HepG2 (cell line): Measurements from ENCODE around the gene RNU4-1. TPM values are rescaled to one million over a fixed set of nuclear protein-coding genes. Genes with fewer than 3 reads are reported as not detected.

ENCODE experiments used
- ATAC-seq: fragments of 200-7000 bp; cut with Tn5 transposase; 3 replicates; pipeline ENCODE4 v1.9.1; 2020; ENCODE audit warnings: mild to moderate bottlenecking, moderate library complexity
- BruUV-seq: library from RNA; stranded (reverse); fragments of 400-500 nt; replicated peaks from 2 replicates; lab custom pipeline; 2021; lab: Mats Ljungman, UMichigan
- CTCF ChIA-PET: fragments of 300-600 bp; formaldehyde crosslinking; extraction: SDS; loops from one replicate; lab custom pipeline; 2021; ENCODE audit warnings: low total read pairs, inconsistent platforms, low intra/inter-chr PET ratio; lab: Yijun Ruan, JAX
- POLR2A ChIA-PET: fragments of 350-600 bp; sonication (Branson Sonifier 250); formaldehyde crosslinking; loops from one replicate; lab custom pipeline; 2020; ENCODE audit warnings: antibody characterized with exemption, inconsistent platforms; lab: Yijun Ruan, JAX
- DNase-seq: peaks from one replicate; pipeline ENCODE4 v3.0.0-alpha.2; 2015; ENCODE audit warnings: low spot score
- FAIRE-seq: peaks from 3 replicates; lab custom pipeline; 2011; peaks lifted over from hg19 to GRCh38; lab: Jason Lieb, UNC
- H2AFZ ChIP-seq: one replicate; pipeline ENCODE4 v1.6.1; 2011; ENCODE audit warnings: low read length, inconsistent platforms
- H3K27ac ChIP-seq: fragments of 300-600 bp; 3 replicates; pipeline ENCODE4 v1.8.0; 2011; ENCODE audit warnings: mixed run types, mild to moderate bottlenecking, mixed read lengths, low read length, inconsistent platforms; ENCODE audit not compliant: insufficient read depth; ENCODE audit errors: extremely low read length
- H3K27me3 ChIP-seq, 2 experiments: fragments of 200-600 bp in 1 of 2; 2 replicates in 1 of 2; 3 replicates in 1 of 2; pipeline versions ENCODE4 v1.6.0 to v1.8.0; 2011; ENCODE audit warnings: low read length in 2 of 2, mild to moderate bottlenecking in 2 of 2, moderate library complexity in 2 of 2, inconsistent platforms in 1 of 2; ENCODE audit not compliant: insufficient read depth in 2 of 2, control insufficient read depth in 1 of 2
- H3K36me3 ChIP-seq, 2 experiments: fragments of 200-600 bp in 1 of 2; replicated peaks in 1 of 2; 2 replicates in 1 of 2; 3 replicates in 1 of 2; pipeline versions ENCODE4 v1.5.1 to v1.8.0; 2011; ENCODE audit warnings: low read length in 2 of 2, inconsistent platforms in 1 of 2; ENCODE audit not compliant: insufficient read depth in 2 of 2, control insufficient read depth in 1 of 2
- H3K4me1 ChIP-seq: 2 replicates; pipeline ENCODE4 v1.5.1; 2012; ENCODE audit warnings: low read length, inconsistent platforms; ENCODE audit not compliant: insufficient read depth
- H3K4me2 ChIP-seq: 2 replicates; pipeline ENCODE4 v1.6.0; 2011; ENCODE audit warnings: low read depth, low read length, inconsistent platforms
- H3K4me3 ChIP-seq, 3 experiments: fragments of 200-600 bp in 1 of 3; sonication (generic), shearing (Covaris generic) in 1 of 3; replicated peaks in 1 of 3; 2 replicates each; pipeline ENCODE4 v1.5.1; 2011 to 2016; ENCODE audit warnings: low read length in 3 of 3, inconsistent platforms in 2 of 3, low read depth in 2 of 3, mild to moderate bottlenecking in 2 of 3, control low read depth in 1 of 3, mixed read lengths in 1 of 3; ENCODE audit not compliant: insufficient read depth in 1 of 3
- H3K79me2 ChIP-seq: one replicate; pipeline ENCODE4 v1.6.1; 2011; ENCODE audit warnings: low read length, inconsistent platforms; ENCODE audit not compliant: insufficient read depth
- H3K9ac ChIP-seq: 2 replicates; pipeline ENCODE4 v1.6.0; 2011; ENCODE audit warnings: mild to moderate bottlenecking, low read depth, low read length, inconsistent platforms; ENCODE audit not compliant: insufficient read depth
- H3K9me3 ChIP-seq: 2 replicates; pipeline ENCODE4 v1.5.1; 2012; ENCODE audit warnings: mild to moderate bottlenecking, low read length
- H4K20me1 ChIP-seq: 2 replicates; pipeline ENCODE4 v1.6.0; 2011; ENCODE audit warnings: inconsistent platforms, mild to moderate bottlenecking, low read length, moderate library complexity; ENCODE audit not compliant: insufficient read depth
- ADNP ChIP-seq: sonication (generic); formaldehyde crosslinking; IDR thresholded peaks from 2 replicates; pipeline ENCODE4 v1.4.0; 2020; ENCODE audit warnings: missing genetic modification reagents
- BORCS8-MEF2B ChIP-seq: sonication (generic); formaldehyde crosslinking; IDR thresholded peaks from 2 replicates; pipeline ENCODE4 v1.8.0; 2022; ENCODE audit warnings: mild to moderate bottlenecking, missing genetic modification reagents
- DR1 ChIP-seq: sonication (generic); formaldehyde crosslinking; IDR thresholded peaks from 2 replicates; pipeline ENCODE4 v1.8.0; 2021; ENCODE audit warnings: mild to moderate bottlenecking, missing genetic modification reagents, inconsistent platforms
- HDAC2 ChIP-seq: sonication (generic); formaldehyde crosslinking; IDR thresholded peaks from 2 replicates; pipeline ENCODE4 v1.4.0; 2020; ENCODE audit warnings: missing genetic modification reagents
- HOXA5 ChIP-seq: sonication (generic); formaldehyde crosslinking; IDR thresholded peaks from 2 replicates; pipeline ENCODE4 v1.4.0; 2020; ENCODE audit warnings: missing genetic modification reagents
- KLF9 ChIP-seq: IDR thresholded peaks from 2 replicates; pipeline ENCODE4 v1.6.1; 2016; ENCODE audit warnings: low read depth
- MAFK ChIP-seq, 2 experiments: IDR thresholded peaks in 1 of 2; conservative IDR thresholded peaks in 1 of 2; 2 replicates each; pipeline ENCODE4 v1.6.1; 2011; ENCODE audit warnings: improper control_type of control experiment in 2 of 2, low read length in 2 of 2
- MBNL3 ChIP-seq: fragments of 250-450 bp; sonication (Bioruptor Pico); conservative IDR thresholded peaks from 2 replicates; pipeline ENCODE4 v1.8.0; 2022; ENCODE audit warnings: mild to moderate bottlenecking, inconsistent platforms
- PHF20 ChIP-seq: sonication (generic); formaldehyde crosslinking; IDR thresholded peaks from 2 replicates; pipeline ENCODE4 v1.5.0; 2020; ENCODE audit warnings: mild to moderate bottlenecking, missing genetic modification reagents
- SOX5 ChIP-seq: IDR thresholded peaks from 2 replicates; pipeline ENCODE4 v1.6.1; 2016; ENCODE audit warnings: borderline replicate concordance
- STAT5B ChIP-seq: sonication (generic); formaldehyde crosslinking; IDR thresholded peaks from 2 replicates; pipeline ENCODE4 v1.4.0; 2020; ENCODE audit warnings: missing genetic modification reagents
- ZNF12 ChIP-seq: sonication (generic); formaldehyde crosslinking; IDR thresholded peaks from 2 replicates; pipeline ENCODE4 v1.5.0; 2020; ENCODE audit warnings: missing genetic modification reagents
- ZNF205 ChIP-seq: IDR thresholded peaks from 2 replicates; pipeline ENCODE4 v1.6.1; 2018; ENCODE audit warnings: missing biosample characterization, missing genetic modification reagents
- ZNF382 ChIP-seq: sonication (generic); formaldehyde crosslinking; IDR thresholded peaks from 2 replicates; pipeline ENCODE4 v1.5.0; 2020; ENCODE audit warnings: missing genetic modification reagents, mild to moderate bottlenecking, borderline replicate concordance
- ZNF746 ChIP-seq: sonication (generic); formaldehyde crosslinking; IDR thresholded peaks from 2 replicates; pipeline ENCODE4 v1.8.0; 2022; ENCODE audit warnings: mild to moderate bottlenecking, missing genetic modification reagents
- ZNF768 ChIP-seq: sonication (generic); formaldehyde crosslinking; IDR thresholded peaks from 2 replicates; pipeline ENCODE4 v1.4.0; 2020; ENCODE audit warnings: missing genetic modification reagents
- WGBS: methylation state at CpG from one replicate; pipeline ENCODE4 v1.1.6; 2017; ENCODE audit warnings: low lambda C conversion rate; 5-methylcytosine and 5-hydroxymethylcytosine counted together
- in situ Hi-C: cut with HindIII; loops from 2 replicates; pipeline ENCODE4 v1.10.0; 2017; ENCODE audit warnings: low pct_unique_long_range_greater_than_20kb; ENCODE audit not compliant: extremely low pct_ligation_motif_present
- intact Hi-C: fragments of 100-400 bp; cut with micrococcal nuclease; formaldehyde crosslinking; loops from one replicate; pipeline ENCODE4 v1.10.0; 2022; ENCODE audit not compliant: unreplicated experiment
- polyA plus RNA-seq, 8 experiments: library from polyadenylated mRNA; depleted of rRNA in 3 of 8; stranded (reverse) in 7 of 8; unstranded in 1 of 8; fragments of >200 nt; fragmentation: Illumina TruSeq in 4 of 8; extraction: Trizol in 4 of 8; gene quantifications; 2 replicates each; pipeline versions ENCODE4 v1.2.1 to v1.2.3, GENCODE V29; 2011 to 2016; ENCODE audit warnings: low read depth in 4 of 8, missing spikeins in 1 of 8, mixed read lengths in 1 of 8; ENCODE audit not compliant: insufficient read depth in 1 of 8
- total RNA-seq, 5 experiments: library from RNA; depleted of rRNA; stranded (reverse); fragments of >200 nt; fragmentation: Illumina TruSeq; extraction: Trizol; gene quantifications; 2 replicates each; pipeline ENCODE4 v1.2.3, GENCODE V29; 2016; ENCODE audit warnings: low read depth in 1 of 5
- TF ChIP-seq, protein P1 (sequence below): sonication (generic); formaldehyde crosslinking; IDR thresholded peaks from 2 replicates; pipeline ENCODE4 v1.5.1; 2020; ENCODE audit warnings: missing genetic modification reagents, mild to moderate bottlenecking, borderline replicate concordance
- TF ChIP-seq, protein P2 (sequence below): sonication (generic); formaldehyde crosslinking; IDR thresholded peaks from 2 replicates; pipeline ENCODE4 v1.4.0; 2020; ENCODE audit warnings: missing genetic modification reagents, borderline replicate concordance
- TF ChIP-seq, protein P3 (sequence below), 2 experiments: sonication (generic) in 1 of 2; formaldehyde crosslinking in 1 of 2; IDR thresholded peaks; 2 replicates each; pipeline versions ENCODE4 v1.4.0 to v1.6.1; 2018 to 2020; ENCODE audit warnings: missing genetic modification reagents in 2 of 2, borderline replicate concordance in 1 of 2, low read depth in 1 of 2, mild to moderate bottlenecking in 1 of 2, missing biosample characterization in 1 of 2
- TF ChIP-seq, protein P4 (sequence below): sonication (generic); formaldehyde crosslinking; IDR thresholded peaks from 2 replicates; pipeline ENCODE4 v1.4.0; 2020; ENCODE audit warnings: missing genetic modification reagents

The RNU4-1 gene
- total and polyA plus RNA-seq, 2 of the 13 experiments (the other 11 are each of a cell fraction or from before 2014, with no cell fraction given) = 7,407 TPM; not detected in 1

DNA sequence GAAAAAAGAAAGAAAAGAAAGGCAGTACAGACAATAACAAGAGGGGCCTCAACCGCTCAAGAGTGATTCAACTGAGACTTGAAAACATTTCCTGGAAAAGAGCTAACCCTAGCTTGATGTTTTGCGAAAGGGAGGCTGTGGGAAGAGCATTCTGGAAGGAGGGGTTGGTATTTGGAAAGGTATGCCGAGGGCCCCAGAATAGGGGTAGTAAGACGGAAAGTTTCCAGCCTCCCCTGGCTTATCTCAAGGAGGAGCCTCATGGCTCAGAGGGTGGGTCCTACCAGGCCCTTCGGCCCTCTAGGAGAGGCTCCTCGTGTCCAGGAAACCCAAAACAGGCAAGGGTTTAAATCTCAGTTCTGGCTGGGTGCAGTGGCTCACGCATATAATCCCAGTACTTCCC is 9.7 kb downstream of the RNU4-1 start:
- Histone ChIP-seq H3K27me3 (peaks cover 0 to 1% of the 10 kb centered on the region in 2 experiments; a peak in 3 of 5 replicates), H3K4me2 (no peak overlapping the region), H4K20me1 (no peaks in the 10 kb centered on the region), H3K79me2 (no peaks in the 10 kb centered on the region), H3K9ac (no peak overlapping the region), H3K4me3 (no peak overlapping the region), H3K36me3 (no peaks in the 10 kb centered on the region), H3K4me1 (0 out of 2 replicates have a peak, but pooled peaks cover 5% of the 10 kb centered on the region), H3K9me3 (no peaks in the 10 kb centered on the region), H3K27ac (no peak overlapping the region), H2AFZ (no peak overlapping the region)
- intact Hi-C loops = no loop called here
- WGBS = 27% methylated on average over 7 of the region's 7 CpGs
- no peak for TF ChIP-seq ZNF205 (CRISPR knock-in tag)
- no peak for TF ChIP-seq BORCS8-MEF2B
- TF ChIP-seq, protein P1, sequence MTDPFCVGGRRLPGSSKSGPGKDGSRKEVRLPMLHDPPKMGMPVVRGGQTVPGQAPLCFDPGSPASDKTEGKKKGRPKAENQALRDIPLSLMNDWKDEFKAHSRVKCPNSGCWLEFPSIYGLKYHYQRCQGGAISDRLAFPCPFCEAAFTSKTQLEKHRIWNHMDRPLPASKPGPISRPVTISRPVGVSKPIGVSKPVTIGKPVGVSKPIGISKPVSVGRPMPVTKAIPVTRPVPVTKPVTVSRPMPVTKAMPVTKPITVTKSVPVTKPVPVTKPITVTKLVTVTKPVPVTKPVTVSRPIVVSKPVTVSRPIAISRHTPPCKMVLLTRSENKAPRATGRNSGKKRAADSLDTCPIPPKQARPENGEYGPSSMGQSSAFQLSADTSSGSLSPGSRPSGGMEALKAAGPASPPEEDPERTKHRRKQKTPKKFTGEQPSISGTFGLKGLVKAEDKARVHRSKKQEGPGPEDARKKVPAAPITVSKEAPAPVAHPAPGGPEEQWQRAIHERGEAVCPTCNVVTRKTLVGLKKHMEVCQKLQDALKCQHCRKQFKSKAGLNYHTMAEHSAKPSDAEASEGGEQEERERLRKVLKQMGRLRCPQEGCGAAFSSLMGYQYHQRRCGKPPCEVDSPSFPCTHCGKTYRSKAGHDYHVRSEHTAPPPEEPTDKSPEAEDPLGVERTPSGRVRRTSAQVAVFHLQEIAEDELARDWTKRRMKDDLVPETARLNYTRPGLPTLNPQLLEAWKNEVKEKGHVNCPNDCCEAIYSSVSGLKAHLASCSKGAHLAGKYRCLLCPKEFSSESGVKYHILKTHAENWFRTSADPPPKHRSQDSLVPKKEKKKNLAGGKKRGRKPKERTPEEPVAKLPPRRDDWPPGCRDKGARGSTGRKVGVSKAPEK (CRISPR knock-in tag) = no peak
- no peak for TF ChIP-seq ZNF768 (CRISPR knock-in tag)
- TF ChIP-seq HDAC2 (CRISPR knock-in tag) = no peak
- TF ChIP-seq DR1 = no peak
- TF ChIP-seq ZNF12 (CRISPR knock-in tag) = no peak
- TF ChIP-seq KLF9 = no peak
- TF ChIP-seq, protein P2, sequence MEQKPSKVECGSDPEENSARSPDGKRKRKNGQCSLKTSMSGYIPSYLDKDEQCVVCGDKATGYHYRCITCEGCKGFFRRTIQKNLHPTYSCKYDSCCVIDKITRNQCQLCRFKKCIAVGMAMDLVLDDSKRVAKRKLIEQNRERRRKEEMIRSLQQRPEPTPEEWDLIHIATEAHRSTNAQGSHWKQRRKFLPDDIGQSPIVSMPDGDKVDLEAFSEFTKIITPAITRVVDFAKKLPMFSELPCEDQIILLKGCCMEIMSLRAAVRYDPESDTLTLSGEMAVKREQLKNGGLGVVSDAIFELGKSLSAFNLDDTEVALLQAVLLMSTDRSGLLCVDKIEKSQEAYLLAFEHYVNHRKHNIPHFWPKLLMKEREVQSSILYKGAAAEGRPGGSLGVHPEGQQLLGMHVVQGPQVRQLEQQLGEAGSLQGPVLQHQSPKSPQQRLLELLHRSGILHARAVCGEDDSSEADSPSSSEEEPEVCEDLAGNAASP = no peak
- TF ChIP-seq HOXA5 = no peak
- TF ChIP-seq, protein P3, sequence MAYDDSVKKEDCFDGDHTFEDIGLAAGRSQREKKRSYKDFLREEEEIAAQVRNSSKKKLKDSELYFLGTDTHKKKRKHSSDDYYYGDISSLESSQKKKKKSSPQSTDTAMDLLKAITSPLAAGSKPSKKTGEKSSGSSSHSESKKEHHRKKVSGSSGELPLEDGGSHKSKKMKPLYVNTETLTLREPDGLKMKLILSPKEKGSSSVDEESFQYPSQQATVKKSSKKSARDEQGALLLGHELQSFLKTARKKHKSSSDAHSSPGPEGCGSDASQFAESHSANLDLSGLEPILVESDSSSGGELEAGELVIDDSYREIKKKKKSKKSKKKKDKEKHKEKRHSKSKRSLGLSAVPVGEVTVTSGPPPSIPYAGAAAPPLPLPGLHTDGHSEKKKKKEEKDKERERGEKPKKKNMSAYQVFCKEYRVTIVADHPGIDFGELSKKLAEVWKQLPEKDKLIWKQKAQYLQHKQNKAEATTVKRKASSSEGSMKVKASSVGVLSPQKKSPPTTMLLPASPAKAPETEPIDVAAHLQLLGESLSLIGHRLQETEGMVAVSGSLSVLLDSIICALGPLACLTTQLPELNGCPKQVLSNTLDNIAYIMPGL (CRISPR knock-in tag; IDR thresholded peaks at IDR 0.05; ENCODE audit: borderline replicate concordance in 1 of 2, low read depth in 1 of 2) = no peak
- no peak for TF ChIP-seq ZNF382 (CRISPR knock-in tag)
- no peak for TF ChIP-seq MAFK (conservative IDR thresholded peaks at IDR 0.05 in 1 of 2, IDR thresholded peaks at IDR 0.05 in 1 of 2; ENCODE audit: low read length in 2 of 2)
- TF ChIP-seq, protein P4, sequence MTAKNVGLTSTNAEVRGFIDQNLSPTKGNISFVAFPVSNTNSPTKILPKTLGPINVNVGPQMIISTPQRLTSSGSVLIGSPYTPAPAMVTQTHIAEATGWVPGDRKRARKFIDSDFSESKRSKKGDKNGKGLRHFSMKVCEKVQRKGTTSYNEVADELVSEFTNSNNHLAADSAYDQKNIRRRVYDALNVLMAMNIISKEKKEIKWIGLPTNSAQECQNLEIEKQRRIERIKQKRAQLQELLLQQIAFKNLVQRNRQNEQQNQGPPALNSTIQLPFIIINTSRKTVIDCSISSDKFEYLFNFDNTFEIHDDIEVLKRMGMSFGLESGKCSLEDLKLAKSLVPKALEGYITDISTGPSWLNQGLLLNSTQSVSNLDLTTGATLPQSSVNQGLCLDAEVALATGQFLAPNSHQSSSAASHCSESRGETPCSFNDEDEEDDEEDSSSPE (CRISPR knock-in tag) = no peak
- no peak for TF ChIP-seq ZNF746 (CRISPR knock-in tag)
- no peak for TF ChIP-seq SOX5 (CRISPR knock-in tag)
- no peak for TF ChIP-seq MBNL3 (CRISPR knock-in tag)
- no peak for TF ChIP-seq PHF20 (CRISPR knock-in tag)
- no peak for TF ChIP-seq ADNP (CRISPR knock-in tag)
- no peak for TF ChIP-seq STAT5B (CRISPR knock-in tag)
- no peak for ATAC-seq
- ChIA-PET CTCF (no interaction called here), POLR2A (interaction anchor here (0.7 to 2.1 kb wide), 3 partner anchors 8 to 55 kb away, joined by 3 to 13 read pairs (median 4); partner anchors contain the start of gene RNU4-2)
- no TSS peak for BruUV-seq
- FAIRE-seq = no peak
- DNase-seq = no peak
- in situ Hi-C loops = no loop called here
